UCSD-AML1 (cell line): ENCODE data around the gene E2F1.

Source experiments
- DNase-seq: peaks from one replicate; lab custom pipeline; 2025; ENCODE audit not compliant: unreplicated experiment; lab: John Stamatoyannopoulos, UW

The E2F1 gene

GRCh38 chr20:33687993-33688937, 2.1 kb upstream of the E2F1 start:
- DNase-seq, result no peak

GRCh38 chr20:33687370-33687915, 1.3 kb upstream of the E2F1 start:
- DNase-seq, result peak; percentile 31

GRCh38 chr20:33686984-33687366, 790 bp upstream of the E2F1 start:
- DNase-seq, result no peak

DNA sequence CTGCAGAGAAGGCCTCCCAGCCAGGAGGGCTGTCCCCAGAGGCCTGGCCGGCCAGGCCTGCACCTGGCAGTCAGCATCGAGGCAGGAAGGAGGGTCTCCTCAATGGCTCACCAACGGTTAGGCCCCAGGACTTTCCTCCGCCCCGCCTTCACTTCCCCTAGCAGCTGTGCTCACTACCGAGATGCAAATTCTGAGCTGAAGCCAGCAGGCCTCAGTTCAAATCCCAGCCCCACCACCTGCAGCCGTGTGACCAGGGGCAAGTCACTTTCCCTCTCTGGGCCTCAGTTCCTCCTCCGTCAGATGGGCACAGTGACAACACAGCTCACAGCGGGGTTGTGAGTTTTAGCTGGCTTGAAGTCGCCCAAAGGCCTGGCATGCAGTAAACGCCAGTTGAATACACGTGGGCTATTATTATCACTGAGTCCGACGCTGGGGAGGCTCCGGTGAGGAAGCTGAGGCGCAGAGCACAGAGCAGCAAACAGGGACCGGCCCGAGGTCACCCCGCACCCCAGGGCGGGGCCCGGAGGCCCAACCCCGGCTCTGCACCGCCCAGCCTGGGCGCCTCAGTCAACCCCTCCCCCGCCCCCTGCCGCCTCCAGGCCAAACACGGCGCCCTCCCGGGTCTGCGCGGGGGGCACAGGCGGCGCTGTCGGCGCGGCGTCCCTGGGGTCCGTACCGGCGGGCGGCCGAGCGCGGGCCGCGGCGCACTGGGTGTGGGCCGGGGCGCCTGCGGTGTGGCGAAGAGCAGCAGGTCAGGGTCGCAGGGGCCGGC, 671 bp downstream of the E2F1 start:
- peak; percentile 45 for DNase-seq

DNA sequence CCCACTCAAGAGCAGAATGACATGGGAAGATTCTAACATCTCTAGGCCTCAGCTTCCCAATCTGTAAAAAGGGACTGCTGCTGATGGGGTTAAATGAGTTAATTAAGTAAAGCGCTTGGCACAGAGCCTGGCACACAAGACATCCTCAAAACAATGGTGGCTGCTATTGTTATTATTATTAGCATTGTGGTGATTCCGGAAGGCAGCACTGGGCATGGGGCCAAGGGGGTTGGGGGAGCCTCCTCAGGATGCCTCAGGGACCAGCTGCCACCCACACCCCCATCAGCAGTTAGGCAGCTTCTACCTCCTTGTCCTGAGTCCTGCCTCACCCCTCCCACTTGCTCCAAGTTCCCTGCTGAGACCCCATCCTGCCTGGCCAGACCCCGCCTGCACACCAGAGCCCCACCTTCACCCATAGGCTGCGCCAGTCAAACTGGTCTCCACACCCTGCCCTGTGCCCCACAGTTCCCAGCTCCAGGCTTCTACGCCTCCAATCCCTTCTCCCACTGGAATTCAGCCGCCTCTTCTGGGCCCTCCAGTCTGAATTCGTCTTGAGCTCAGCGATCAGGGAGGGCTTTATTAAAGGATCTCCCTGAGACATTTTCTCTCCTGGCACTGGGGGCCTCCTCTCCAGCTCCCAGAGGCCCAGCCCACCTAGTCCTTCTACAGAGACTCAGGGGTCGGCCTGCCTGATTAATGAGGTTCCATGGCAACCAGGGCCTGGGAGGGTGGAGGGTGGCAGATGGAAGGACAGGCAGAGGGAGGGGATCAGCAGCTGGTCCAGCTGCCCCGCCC, 1.5 kb downstream of the E2F1 start:
- no peak for DNase-seq

- no peak for DNase-seq
Observed at GRCh38 chr20:33681728-33682353, 4.3 kb downstream of the E2F1 start.

- DNase-seq, result no peak
Observed at GRCh38 chr20:33681288-33681687, 4.9 kb downstream of the E2F1 start.

DNA sequence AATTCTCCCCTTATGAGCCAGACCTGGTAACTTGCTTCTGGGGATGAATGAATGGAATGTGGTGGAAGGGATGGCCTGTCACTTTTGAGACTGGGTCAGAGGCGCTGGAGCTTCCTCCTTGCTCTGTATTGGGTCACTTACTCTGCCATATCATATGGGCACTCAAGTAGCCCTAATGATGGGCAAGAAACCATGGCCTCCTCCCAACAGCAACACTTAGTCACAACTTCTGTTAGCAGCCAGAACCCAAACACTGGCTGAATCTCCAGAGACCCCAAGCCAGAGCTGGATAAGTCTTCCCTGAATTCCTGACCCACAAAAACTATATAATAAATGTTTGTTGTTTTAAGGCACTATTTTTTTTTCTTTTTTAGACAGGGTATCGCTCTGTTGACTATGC, 5.5 kb downstream of the E2F1 start:
- no peak for DNase-seq

- DNase-seq, result no peak
Observed at GRCh38 chr20:33679758-33680485, 6.3 kb downstream of the E2F1 start.

- DNase-seq, result no peak
Observed at GRCh38 chr20:33677991-33678702, 8.0 kb downstream of the E2F1 start.

DNA sequence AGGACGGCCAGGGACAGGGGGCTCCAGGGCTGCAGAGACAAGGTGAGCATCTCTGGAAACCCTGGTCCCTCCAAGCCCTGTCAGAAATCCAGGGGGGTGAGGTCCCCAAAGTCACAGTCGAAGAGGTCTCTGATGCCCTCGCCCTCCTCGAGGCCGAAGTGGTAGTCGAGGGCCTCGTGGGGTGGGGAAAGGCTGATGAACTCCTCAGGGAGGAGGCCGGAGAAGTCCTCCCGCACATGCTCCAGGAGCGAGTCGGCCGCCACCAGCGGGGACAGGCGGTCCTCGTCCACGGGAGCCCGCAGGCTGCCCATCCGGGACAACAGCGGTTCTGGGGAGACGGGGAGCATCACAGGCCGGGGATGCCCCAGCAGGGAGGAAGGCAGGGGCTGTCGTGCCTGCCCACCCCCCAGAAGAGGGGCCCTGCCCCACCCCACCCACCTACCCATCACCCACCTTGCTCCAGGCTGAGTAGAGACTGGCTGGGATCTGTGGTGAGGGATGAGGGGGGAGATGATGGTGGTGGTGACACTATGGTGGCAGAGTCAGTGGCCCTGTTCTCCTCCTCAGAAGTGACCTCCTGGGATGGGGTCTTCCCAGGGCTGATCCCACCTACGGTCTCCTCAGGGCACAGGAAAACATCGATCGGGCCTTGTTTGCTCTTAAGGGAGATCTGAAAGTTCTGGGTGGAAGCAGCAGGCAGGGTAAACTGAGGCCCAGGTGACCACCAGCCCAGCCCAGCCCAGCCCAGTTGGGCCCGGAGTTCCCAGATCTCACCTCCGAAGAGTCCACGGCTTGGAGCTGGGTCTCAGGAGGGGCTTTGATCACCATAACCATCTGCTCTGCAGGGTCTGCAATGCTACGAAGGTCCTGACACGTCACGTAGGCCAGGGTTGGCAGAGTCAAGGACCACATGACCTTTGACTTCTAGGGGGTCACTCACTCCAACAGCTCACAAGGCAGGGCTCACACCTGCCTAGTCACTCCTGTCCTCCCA, 9.2 kb downstream of the E2F1 start:
- DNase-seq, result no peak

- DNase-seq, result no peak
Observed at GRCh38 chr20:33676121-33676520, 10.1 kb downstream of the E2F1 start.

GRCh38 chr20:33675136-33675959, 10.8 kb downstream of the E2F1 start:
- no peak for DNase-seq

DNA sequence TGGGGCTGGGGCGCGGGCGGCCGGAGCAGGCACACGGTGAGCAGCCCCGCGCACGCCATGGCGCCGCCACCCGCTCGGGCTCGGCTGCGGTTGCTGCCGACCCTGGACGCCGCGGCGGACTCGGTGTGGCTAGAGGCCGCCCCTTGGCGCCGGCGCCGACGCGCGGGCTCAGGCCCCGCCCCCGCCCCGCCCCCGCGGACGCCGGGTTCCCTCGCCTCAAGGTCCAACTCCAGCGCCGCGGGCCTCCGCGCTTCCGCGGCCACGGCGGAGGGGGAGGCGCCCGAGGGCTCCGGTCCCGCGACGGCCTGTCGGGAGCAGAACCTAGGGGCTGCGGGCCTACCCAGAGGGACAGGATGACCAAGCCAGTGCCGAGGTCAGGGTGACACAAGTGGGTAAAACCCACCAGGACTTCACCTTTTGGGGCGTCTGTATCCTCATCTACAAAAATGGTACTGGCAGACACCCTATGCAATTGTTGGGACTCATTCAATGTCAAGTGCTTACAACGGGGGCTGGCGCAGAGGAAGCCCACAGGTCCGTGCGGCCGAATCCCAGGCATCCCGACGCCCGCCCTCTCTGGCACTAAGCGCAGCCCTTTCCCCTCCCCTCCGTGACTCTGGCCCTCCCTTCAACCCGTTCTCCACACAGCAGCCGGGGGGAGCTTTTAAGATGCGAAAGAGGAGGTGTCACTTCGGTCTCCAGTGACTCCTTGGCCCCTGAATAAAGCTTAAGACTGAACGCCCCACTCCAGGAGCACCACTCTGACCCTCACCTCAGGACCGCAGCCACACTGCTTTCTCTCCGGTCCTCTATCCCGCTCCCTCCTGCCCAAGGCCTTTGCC, 11.7 kb downstream of the E2F1 start, which contains the start of gene NECAB3:
Gene NECAB3, minus strand, starts transcription at position 135 of the 842 bp plus-strand sequence. Its CDS starts 76 bp downstream, at position 59.
- peak; percentile 83 for DNase-seq

DNA sequence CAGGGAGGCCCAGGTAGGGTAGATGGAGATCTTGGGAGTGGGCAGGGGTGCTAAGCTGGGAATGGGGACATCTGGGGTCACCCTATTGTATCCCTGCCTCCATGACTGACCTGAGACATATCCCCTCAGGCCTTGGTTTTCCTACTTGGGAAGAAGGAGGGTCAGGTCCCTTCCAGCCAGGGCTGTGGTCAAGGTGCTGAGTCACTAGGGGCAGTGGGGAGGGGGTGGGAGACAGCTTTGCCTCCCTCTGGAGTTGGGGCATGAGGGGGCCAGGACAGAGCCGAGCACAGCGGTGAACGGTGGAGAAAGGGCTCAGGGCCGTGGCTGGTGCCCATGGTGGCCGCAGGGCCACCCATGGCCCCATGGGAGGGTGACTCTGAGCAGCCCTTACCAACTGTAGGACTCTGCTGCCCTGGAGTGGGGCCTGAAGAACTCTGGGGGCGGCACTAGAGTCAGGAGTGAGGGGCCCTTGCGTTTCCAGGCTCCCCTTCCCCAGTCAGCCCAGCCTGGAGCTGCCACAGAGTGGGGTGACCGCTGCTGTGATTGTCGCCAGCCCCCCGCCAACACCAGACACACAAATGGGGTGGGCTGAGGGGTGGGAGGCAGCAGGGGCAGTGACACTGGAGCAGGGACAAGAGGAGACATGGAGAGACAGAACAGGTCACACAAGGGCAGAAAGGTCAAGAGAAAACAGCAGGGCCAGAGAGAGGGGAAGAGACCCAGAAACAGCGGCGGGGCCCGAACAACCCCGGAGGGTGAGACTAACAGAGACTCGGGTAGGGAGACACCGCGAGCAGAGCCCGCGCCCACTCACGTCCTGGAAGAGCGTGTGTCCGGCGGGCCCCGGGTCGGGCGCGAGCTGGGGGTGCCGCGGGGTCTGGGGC, 12.5 kb downstream of the E2F1 start:
- no peak for DNase-seq
